Measurements from ENCODE around the gene IL17F.
"Not testable (repeated sequence)": the region's sequence is repeated elsewhere in the genome, so short reads cannot be mapped to it uniquely, and the experiment has no call there.

Gene IL17F

GRCh38 chr6:52201493-52201892 lies 42.8 kb downstream of the IL17F start:
- TF ChIP-seq CTCF (conservative IDR thresholded peaks at IDR 0.05; ENCODE audit: control insufficient read depth, insufficient read depth, low read depth, low read length), result no peak
- no peak overlapping the region for H3K4me3 ChIP-seq (ENCODE audit: control insufficient read depth, low read depth, low read length)
- no peak for DNase-seq (ENCODE audit: low read depth)

GRCh38 chr6:52201046-52201445 lies 43.3 kb downstream of the IL17F start:
- H3K4me3 ChIP-seq (ENCODE audit: control insufficient read depth, low read depth, low read length), result no peak overlapping the region
- no peak for DNase-seq (ENCODE audit: low read depth)
- TF ChIP-seq CTCF (conservative IDR thresholded peaks at IDR 0.05; ENCODE audit: control insufficient read depth, insufficient read depth, low read depth, low read length), result no peak

- not testable (repeated sequence) for H3K4me3 ChIP-seq (ENCODE audit: control insufficient read depth, low read depth, low read length); DNase-seq (ENCODE audit: low read depth)
Observed at GRCh38 chr6:52200088-52200487, 44.2 kb downstream of the IL17F start.

GRCh38 chr6:52195886-52196285 lies 48.4 kb downstream of the IL17F start:
- DNase-seq (ENCODE audit: low read depth), result no peak
- H3K4me3 ChIP-seq (ENCODE audit: control insufficient read depth, low read depth, low read length), result no peak overlapping the region
- TF ChIP-seq CTCF (conservative IDR thresholded peaks at IDR 0.05; ENCODE audit: control insufficient read depth, insufficient read depth, low read depth, low read length), result no peak

- DNase-seq (ENCODE audit: low read depth), result no peak
- H3K4me3 ChIP-seq (ENCODE audit: control insufficient read depth, low read depth, low read length), result no peak overlapping the region
- TF ChIP-seq CTCF (conservative IDR thresholded peaks at IDR 0.05; ENCODE audit: control insufficient read depth, insufficient read depth, low read depth, low read length), result no peak
Observed at GRCh38 chr6:52191824-52192223, 52.5 kb downstream of the IL17F start.

- H3K4me3 ChIP-seq (ENCODE audit: control insufficient read depth, low read depth, low read length), result no peak overlapping the region
- TF ChIP-seq CTCF (conservative IDR thresholded peaks at IDR 0.05; ENCODE audit: control insufficient read depth, insufficient read depth, low read depth, low read length), result no peak
- DNase-seq (ENCODE audit: low read depth), result no peak
Observed at GRCh38 chr6:52190409-52190808, 53.9 kb downstream of the IL17F start.

- no peak for TF ChIP-seq CTCF (conservative IDR thresholded peaks at IDR 0.05; ENCODE audit: control insufficient read depth, insufficient read depth, low read depth, low read length)
- H3K4me3 ChIP-seq (ENCODE audit: control insufficient read depth, low read depth, low read length), result no peak overlapping the region
- no peak for DNase-seq (ENCODE audit: low read depth)
Observed at GRCh38 chr6:52189974-52190373, 54.3 kb downstream of the IL17F start.

Data from fibroblast of mammary gland (primary cell).